ENCODE data around the gene MXD4.

The MXD4 gene

GRCh38 chr4:2263926-2264321, 2.0 kb upstream of the MXD4 start:
- Histone ChIP-seq H3K4me3 (ENCODE audit: severe bottlenecking) (no peak overlapping the region), H3K9me3 (ENCODE audit: severe bottlenecking) (no peaks in the 10 kb centered on the region), H3K27ac (ENCODE audit: poor library complexity, severe bottlenecking) (no peak overlapping the region), H3K27me3 (ENCODE audit: insufficient read depth, poor library complexity, severe bottlenecking) (no peaks in the 10 kb centered on the region), H3K36me3 (ENCODE audit: low read depth) (peaks cover 4% of the 10 kb centered on the region; the same call in 1 of the 2 replicates), H3K4me1 (ENCODE audit: insufficient read depth, poor library complexity, severe bottlenecking) (peaks cover 4% of the 10 kb centered on the region)
- DNase-seq (ENCODE audit: low spot score), result no peak
- no peak for ATAC-seq (ENCODE audit: low read depth)
- TF ChIP-seq CTCF (IDR thresholded peaks at IDR 0.05; ENCODE audit: poor library complexity, severe bottlenecking), result no peak

- H3K27ac ChIP-seq (ENCODE audit: poor library complexity, severe bottlenecking), result peak overlapping the region; percentile 66
- H3K4me3 ChIP-seq (ENCODE audit: severe bottlenecking), result peak overlapping the region; percentile 76
- H3K27me3 ChIP-seq (ENCODE audit: insufficient read depth, poor library complexity, severe bottlenecking), result no peaks in the 10 kb centered on the region
- ATAC-seq (ENCODE audit: low read depth), result no peak
- TF ChIP-seq CTCF (IDR thresholded peaks at IDR 0.05; ENCODE audit: poor library complexity, severe bottlenecking), result no peak
- H3K4me1 ChIP-seq (ENCODE audit: insufficient read depth, poor library complexity, severe bottlenecking), result peaks cover 4% of the 10 kb centered on the region
- DNase-seq (ENCODE audit: low spot score), result peak; percentile 58
- H3K9me3 ChIP-seq (ENCODE audit: severe bottlenecking), result no peaks in the 10 kb centered on the region
- peaks cover 6% of the 10 kb centered on the region; the same call in 1 of the 2 replicates for H3K36me3 ChIP-seq (ENCODE audit: low read depth)
These were observed 988 bp upstream of the MXD4 start for GRCh38 chr4:2262944-2263250.

DNA sequence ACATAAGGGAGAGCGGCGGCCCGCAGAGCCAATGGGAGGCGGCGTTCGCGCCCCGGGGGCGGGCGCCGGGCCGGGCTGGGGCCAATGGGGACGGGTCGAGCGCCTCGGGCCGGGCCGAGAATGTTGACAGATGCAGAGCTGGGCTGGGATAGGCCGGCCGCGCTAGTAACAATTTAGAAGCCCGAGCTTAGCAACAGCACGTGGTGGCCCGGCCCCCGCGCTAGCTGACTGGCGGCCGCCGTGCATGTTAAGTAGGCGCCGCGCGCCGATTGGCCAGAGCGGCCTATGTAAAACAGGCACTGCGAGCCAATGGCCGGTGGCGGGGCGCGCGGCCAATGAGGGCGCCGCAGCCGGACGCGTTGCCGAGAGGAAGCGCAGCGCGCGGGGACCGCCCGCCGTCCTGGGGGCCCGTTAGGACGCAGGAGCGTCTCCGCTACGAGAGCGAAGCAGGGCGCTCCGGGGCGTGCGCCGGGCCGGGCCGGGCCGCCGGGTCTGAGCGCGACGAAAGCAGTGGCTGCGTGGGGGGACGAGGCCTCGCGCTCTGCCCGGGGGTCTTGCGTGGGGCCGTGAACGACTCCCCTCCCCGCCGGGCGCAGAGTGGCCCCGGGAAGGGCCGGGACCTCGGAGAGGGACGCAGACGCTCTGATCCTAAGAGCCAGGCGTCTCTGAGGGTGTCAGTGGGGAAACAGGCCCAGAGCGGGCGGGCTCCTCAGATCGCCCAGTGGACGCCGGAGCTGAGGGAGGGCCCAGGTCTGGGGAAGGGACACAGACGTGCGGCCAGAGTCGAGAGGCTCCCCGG, 435 bp upstream of the MXD4 start:
- ATAC-seq (ENCODE audit: low read depth), result peak; percentile 91
- TF ChIP-seq CTCF (IDR thresholded peaks at IDR 0.05; ENCODE audit: poor library complexity, severe bottlenecking), result no peak
- Histone ChIP-seq H3K4me3 (ENCODE audit: severe bottlenecking) (peak overlapping the region; percentile 92), H3K27me3 (ENCODE audit: insufficient read depth, poor library complexity, severe bottlenecking) (no peaks in the 10 kb centered on the region), H3K36me3 (ENCODE audit: low read depth) (peaks cover 10% of the 10 kb centered on the region; the same call in 1 of the 2 replicates), H3K9me3 (ENCODE audit: severe bottlenecking) (no peaks in the 10 kb centered on the region), H3K27ac (ENCODE audit: poor library complexity, severe bottlenecking) (peak overlapping the region; percentile 66), H3K4me1 (ENCODE audit: insufficient read depth, poor library complexity, severe bottlenecking) (peaks cover 8% of the 10 kb centered on the region)
- DNase-seq (ENCODE audit: low spot score), result peak; percentile 99

- peaks cover 13% of the 10 kb centered on the region; the same call in 1 of the 2 replicates for H3K36me3 ChIP-seq (ENCODE audit: low read depth)
- peak overlapping the region; percentile 66 for H3K27ac ChIP-seq (ENCODE audit: poor library complexity, severe bottlenecking)
- no peaks in the 10 kb centered on the region for H3K9me3 ChIP-seq (ENCODE audit: severe bottlenecking)
- peak overlapping the region; percentile 92 for H3K4me3 ChIP-seq (ENCODE audit: severe bottlenecking)
- no peak for TF ChIP-seq CTCF (IDR thresholded peaks at IDR 0.05; ENCODE audit: poor library complexity, severe bottlenecking)
- H3K4me1 ChIP-seq (ENCODE audit: insufficient read depth, poor library complexity, severe bottlenecking), result peaks cover 15% of the 10 kb centered on the region
- peak; percentile 55 for DNase-seq (ENCODE audit: low spot score)
- H3K27me3 ChIP-seq (ENCODE audit: insufficient read depth, poor library complexity, severe bottlenecking), result no peaks in the 10 kb centered on the region
- no peak for ATAC-seq (ENCODE audit: low read depth)
These were observed 628 bp downstream of the MXD4 start for GRCh38 chr4:2261110-2261852.
